HG03066 (cell line): Measurements from ENCODE around the gene PAFAH2.

ENCODE experiments used
- ATAC-seq: cut with Tn5 transposase; IDR thresholded peaks from one replicate; pipeline ENCODE4 v1.9.1; 2021; ENCODE audit warnings: low read depth; ENCODE audit not compliant: unreplicated experiment

Gene PAFAH2

GRCh38 chr1:25911162-25911561, 86.7 kb downstream of the PAFAH2 start:
- no peak for ATAC-seq
